Mesothelial cell of epicardium (in vitro differentiated cells): ENCODE data around the gene MYD88. TPM values are rescaled to one million over a fixed set of nuclear protein-coding genes. Genes with fewer than 3 reads are reported as not detected.

Source experiments
- DNase-seq, 2 experiments: peaks; one replicate each; pipeline ENCODE4 v3.0.0; 2021; ENCODE audit warnings: low spot score in 2 of 2; ENCODE audit not compliant: unreplicated experiment in 2 of 2
- H3K27ac Mint-ChIP-seq: 2 replicates; pipeline ENCODE4 v1.8.0; 2021; ENCODE audit warnings: mixed read lengths
- H3K27me3 Mint-ChIP-seq: 2 replicates; pipeline ENCODE4 v1.8.0; 2021; ENCODE audit warnings: low read depth, mixed read lengths
- H3K36me3 Mint-ChIP-seq: 2 replicates; pipeline ENCODE4 v1.8.0; 2021; ENCODE audit warnings: mixed read lengths
- H3K4me1 Mint-ChIP-seq: 2 replicates; pipeline ENCODE4 v1.8.0; 2021; ENCODE audit warnings: mixed read lengths
- H3K4me3 Mint-ChIP-seq: 2 replicates; pipeline ENCODE4 v1.8.0; 2021; ENCODE audit warnings: mild to moderate bottlenecking, moderate library complexity, mixed read lengths
- H3K9me3 Mint-ChIP-seq: 2 replicates; pipeline ENCODE4 v1.8.0; 2021; ENCODE audit warnings: mixed read lengths
- CTCF ChIP-seq: fragments of 200-600 bp; sonication (generic); IDR thresholded peaks from one replicate; pipeline ENCODE4 v1.5.0; 2021; ENCODE audit warnings: antibody characterized with exemption; ENCODE audit not compliant: unreplicated experiment
- total RNA-seq: library from RNA; stranded (reverse); gene quantifications from 3 replicates; pipeline ENCODE4 v1.2.1, GENCODE V29; 2021

MYD88 gene
- total RNA-seq, 1 donor from 2014 or later = 27.3 TPM

- H3K9me3 Mint-ChIP-seq = no peaks in the 10 kb centered on the region
- H3K4me1 Mint-ChIP-seq = no peaks in the 10 kb centered on the region
- TF ChIP-seq CTCF = no peak
- no peak overlapping the region for H3K4me3 Mint-ChIP-seq
- no peaks in the 10 kb centered on the region for H3K36me3 Mint-ChIP-seq
- no peak for DNase-seq
- H3K27me3 Mint-ChIP-seq = peaks cover 12% of the 10 kb centered on the region
- H3K27ac Mint-ChIP-seq = no peak overlapping the region
Measured at GRCh38 chr3:38114875-38115644, 23.4 kb upstream of the MYD88 start.

GRCh38 chr3:38115645-38116427 lies 22.6 kb upstream of the MYD88 start:
- Mint-ChIP-seq H3K27me3 (peaks cover 12% of the 10 kb centered on the region), H3K4me1 (no peaks in the 10 kb centered on the region), H3K27ac (no peak overlapping the region), H3K9me3 (no peaks in the 10 kb centered on the region), H3K4me3 (no peak overlapping the region), H3K36me3 (peaks cover 3% of the 10 kb centered on the region)
- TF ChIP-seq CTCF = no peak
- DNase-seq = no peak

GRCh38 chr3:38116471-38117162 lies 21.8 kb upstream of the MYD88 start:
- no peaks in the 10 kb centered on the region for H3K9me3 Mint-ChIP-seq
- peaks cover 12% of the 10 kb centered on the region for H3K27me3 Mint-ChIP-seq
- H3K4me3 Mint-ChIP-seq = no peak overlapping the region
- peaks cover 3% of the 10 kb centered on the region for H3K36me3 Mint-ChIP-seq
- no peak overlapping the region for H3K27ac Mint-ChIP-seq
- TF ChIP-seq CTCF = no peak
- no peaks in the 10 kb centered on the region for H3K4me1 Mint-ChIP-seq
- no peak for DNase-seq

- Mint-ChIP-seq H3K36me3 (peaks cover 6% of the 10 kb centered on the region), H3K9me3 (no peaks in the 10 kb centered on the region), H3K4me1 (no peaks in the 10 kb centered on the region), H3K27me3 (peaks cover 12% of the 10 kb centered on the region), H3K27ac (no peak overlapping the region), H3K4me3 (no peak overlapping the region)
- no peak for DNase-seq
- TF ChIP-seq CTCF = no peak
Measured at GRCh38 chr3:38117163-38117716, 21.2 kb upstream of the MYD88 start.

GRCh38 chr3:38117748-38118420 lies 20.6 kb upstream of the MYD88 start:
- DNase-seq = peak in 1 of 2 experiments; percentile 64
- Mint-ChIP-seq H3K9me3 (no peaks in the 10 kb centered on the region), H3K27me3 (peaks cover 12% of the 10 kb centered on the region), H3K27ac (no peak overlapping the region), H3K4me1 (no peaks in the 10 kb centered on the region), H3K36me3 (peaks cover 9% of the 10 kb centered on the region), H3K4me3 (no peak overlapping the region)
- peak; percentile 59 for TF ChIP-seq CTCF
